DND-41 (cell line): ENCODE data around the gene DNAH11.
A peak's percentile ranks its signal among the peaks of the same experiment; 100 is the strongest.

Source experiments
- ATAC-seq: fragments of 200-7000 bp; cut with Tn5 transposase; 3 replicates; pipeline ENCODE4 v1.9.1; 2021; ENCODE audit warnings: low read depth; ENCODE audit not compliant: insufficient read depth
- DNase-seq: peaks from one replicate; pipeline ENCODE4 v3.0.0-alpha.2; 2020
- H2AFZ ChIP-seq: 2 replicates; pipeline ENCODE4 v1.6.0; 2012; ENCODE audit warnings: low read depth, low read length
- H3K27ac ChIP-seq: 2 replicates; pipeline ENCODE4 v1.5.1; 2012; ENCODE audit warnings: low read length, inconsistent platforms
- H3K27me3 ChIP-seq: fragments of 200-600 bp; sonication (generic); 2 replicates; pipeline ENCODE4 v1.6.0; 2012; ENCODE audit warnings: low read length, mild to moderate bottlenecking, inconsistent platforms; ENCODE audit not compliant: insufficient read depth, poor library complexity
- H3K36me3 ChIP-seq: 2 replicates; pipeline ENCODE4 v1.5.1; 2012; ENCODE audit warnings: low read length, inconsistent platforms; ENCODE audit not compliant: insufficient read depth
- H3K4me1 ChIP-seq: 2 replicates; pipeline ENCODE4 v1.5.1; 2012; ENCODE audit warnings: mild to moderate bottlenecking, low read length; ENCODE audit not compliant: insufficient read depth
- H3K4me2 ChIP-seq: 2 replicates; pipeline ENCODE4 v1.6.0; 2012; ENCODE audit warnings: mild to moderate bottlenecking, moderate library complexity, low read length, inconsistent platforms; ENCODE audit not compliant: insufficient read depth
- H3K4me3 ChIP-seq, 2 experiments: fragments of 200-600 bp in 1 of 2; shearing (Covaris generic) in 1 of 2; 2 replicates each; pipeline ENCODE4 v1.5.1; 2012 to 2016; ENCODE audit warnings: inconsistent platforms in 2 of 2, low read length in 2 of 2, mild to moderate bottlenecking in 2 of 2, low read depth in 1 of 2, moderate library complexity in 1 of 2
- H3K79me2 ChIP-seq: 2 replicates; pipeline ENCODE4 v1.6.0; 2012; ENCODE audit warnings: low read length, inconsistent platforms; ENCODE audit not compliant: insufficient read depth
- H3K9ac ChIP-seq: 2 replicates; pipeline ENCODE4 v1.6.0; 2012; ENCODE audit warnings: low read depth, mild to moderate bottlenecking, inconsistent platforms, low read length, moderate library complexity
- H3K9me3 ChIP-seq: 2 replicates; pipeline ENCODE4 v1.5.1; 2012; ENCODE audit warnings: low read length, moderate library complexity, mild to moderate bottlenecking, inconsistent platforms; ENCODE audit not compliant: insufficient read depth, severe bottlenecking
- H4K20me1 ChIP-seq: 2 replicates; pipeline ENCODE4 v1.6.0; 2012; ENCODE audit warnings: low read length; ENCODE audit not compliant: insufficient read depth
- EZH2 ChIP-seq: IDR thresholded peaks from 3 replicates; pipeline ENCODE4 v1.6.1; 2012; ENCODE audit warnings: borderline replicate concordance, low read depth, mild to moderate bottlenecking, moderate library complexity, low read length, inconsistent platforms; ENCODE audit not compliant: severe bottlenecking
- TF ChIP-seq, protein P1 (sequence below): IDR thresholded peaks from 2 replicates; pipeline ENCODE4 v1.5.1; 2012; ENCODE audit warnings: borderline replicate concordance, low read length, moderate library complexity, mild to moderate bottlenecking; ENCODE audit not compliant: poor library complexity, severe bottlenecking; ENCODE audit errors: extremely low read depth

Gene DNAH11

DNA sequence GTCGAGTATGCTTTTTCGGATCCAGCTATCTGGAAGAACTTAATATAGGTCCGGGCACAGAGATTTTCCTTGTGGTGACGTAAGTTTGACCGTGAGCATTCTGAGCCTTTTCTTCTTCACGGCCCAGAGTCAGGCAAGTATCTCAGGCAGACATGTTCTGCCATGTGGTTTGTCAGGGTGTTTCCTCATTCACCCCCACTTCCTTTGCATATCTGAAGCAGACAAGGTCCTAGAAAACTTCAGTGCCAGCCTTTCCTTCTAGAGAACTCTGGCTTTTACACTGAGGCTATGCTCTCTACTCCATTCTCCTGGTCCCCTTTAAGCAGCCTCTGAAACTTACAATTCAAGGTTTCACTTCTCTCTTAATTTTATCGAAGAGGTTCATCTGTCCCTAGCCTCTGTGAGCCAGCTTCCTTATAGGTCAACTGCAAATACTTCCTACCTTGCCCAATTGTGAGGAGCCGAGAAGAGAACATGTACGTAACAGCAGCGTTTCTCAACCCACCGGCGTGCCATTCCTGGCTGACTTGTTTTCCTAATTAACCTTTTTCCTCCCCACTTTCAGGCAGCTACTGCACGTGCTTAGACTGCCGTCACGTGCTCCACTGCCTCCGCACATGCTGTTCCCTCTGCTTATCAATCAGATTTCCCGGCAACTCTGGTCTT lies 355.6 kb downstream of the DNAH11 start:
- Histone ChIP-seq H3K79me2 (no peaks in the 10 kb centered on the region), H3K27ac (no peak overlapping the region), H3K9ac (no peak overlapping the region), H3K4me1 (peaks cover 3% of the 10 kb centered on the region; the same call in 1 of the 2 replicates), H3K9me3 (no peaks in the 10 kb centered on the region), H3K4me2 (no peak overlapping the region), H3K27me3 (peaks cover 5% of the 10 kb centered on the region), H3K36me3 (no peaks in the 10 kb centered on the region), H4K20me1 (no peaks in the 10 kb centered on the region), H3K4me3 (no peak overlapping the region), H2AFZ (peak overlapping the region; percentile 24; the same call in 1 of the 2 replicates)
- no peak for TF ChIP-seq EZH2
- TF ChIP-seq, protein P1, sequence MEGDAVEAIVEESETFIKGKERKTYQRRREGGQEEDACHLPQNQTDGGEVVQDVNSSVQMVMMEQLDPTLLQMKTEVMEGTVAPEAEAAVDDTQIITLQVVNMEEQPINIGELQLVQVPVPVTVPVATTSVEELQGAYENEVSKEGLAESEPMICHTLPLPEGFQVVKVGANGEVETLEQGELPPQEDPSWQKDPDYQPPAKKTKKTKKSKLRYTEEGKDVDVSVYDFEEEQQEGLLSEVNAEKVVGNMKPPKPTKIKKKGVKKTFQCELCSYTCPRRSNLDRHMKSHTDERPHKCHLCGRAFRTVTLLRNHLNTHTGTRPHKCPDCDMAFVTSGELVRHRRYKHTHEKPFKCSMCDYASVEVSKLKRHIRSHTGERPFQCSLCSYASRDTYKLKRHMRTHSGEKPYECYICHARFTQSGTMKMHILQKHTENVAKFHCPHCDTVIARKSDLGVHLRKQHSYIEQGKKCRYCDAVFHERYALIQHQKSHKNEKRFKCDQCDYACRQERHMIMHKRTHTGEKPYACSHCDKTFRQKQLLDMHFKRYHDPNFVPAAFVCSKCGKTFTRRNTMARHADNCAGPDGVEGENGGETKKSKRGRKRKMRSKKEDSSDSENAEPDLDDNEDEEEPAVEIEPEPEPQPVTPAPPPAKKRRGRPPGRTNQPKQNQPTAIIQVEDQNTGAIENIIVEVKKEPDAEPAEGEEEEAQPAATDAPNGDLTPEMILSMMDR = no peak
- no peak for DNase-seq
- peak; percentile 58; the same call in 2 of the 3 replicates for ATAC-seq

- no peak overlapping the region for H3K4me2 ChIP-seq
- no peak for DNase-seq
- H2AFZ ChIP-seq = no peak overlapping the region
- no peaks in the 10 kb centered on the region for H3K79me2 ChIP-seq
- no peaks in the 10 kb centered on the region for H3K36me3 ChIP-seq
- H4K20me1 ChIP-seq = no peaks in the 10 kb centered on the region
- H3K4me1 ChIP-seq = peaks cover 3% of the 10 kb centered on the region; the same call in 1 of the 2 replicates
- ATAC-seq = no peak
- H3K9ac ChIP-seq = no peak overlapping the region
- H3K4me3 ChIP-seq = no peak overlapping the region
- H3K27me3 ChIP-seq = peaks cover 5% of the 10 kb centered on the region
- H3K9me3 ChIP-seq = no peaks in the 10 kb centered on the region
- TF ChIP-seq, protein P1 = no peak
- TF ChIP-seq EZH2 = no peak
- no peak overlapping the region for H3K27ac ChIP-seq
Observed at GRCh38 chr7:21902240-21902639, 359.4 kb downstream of the DNAH11 start.

DNA sequence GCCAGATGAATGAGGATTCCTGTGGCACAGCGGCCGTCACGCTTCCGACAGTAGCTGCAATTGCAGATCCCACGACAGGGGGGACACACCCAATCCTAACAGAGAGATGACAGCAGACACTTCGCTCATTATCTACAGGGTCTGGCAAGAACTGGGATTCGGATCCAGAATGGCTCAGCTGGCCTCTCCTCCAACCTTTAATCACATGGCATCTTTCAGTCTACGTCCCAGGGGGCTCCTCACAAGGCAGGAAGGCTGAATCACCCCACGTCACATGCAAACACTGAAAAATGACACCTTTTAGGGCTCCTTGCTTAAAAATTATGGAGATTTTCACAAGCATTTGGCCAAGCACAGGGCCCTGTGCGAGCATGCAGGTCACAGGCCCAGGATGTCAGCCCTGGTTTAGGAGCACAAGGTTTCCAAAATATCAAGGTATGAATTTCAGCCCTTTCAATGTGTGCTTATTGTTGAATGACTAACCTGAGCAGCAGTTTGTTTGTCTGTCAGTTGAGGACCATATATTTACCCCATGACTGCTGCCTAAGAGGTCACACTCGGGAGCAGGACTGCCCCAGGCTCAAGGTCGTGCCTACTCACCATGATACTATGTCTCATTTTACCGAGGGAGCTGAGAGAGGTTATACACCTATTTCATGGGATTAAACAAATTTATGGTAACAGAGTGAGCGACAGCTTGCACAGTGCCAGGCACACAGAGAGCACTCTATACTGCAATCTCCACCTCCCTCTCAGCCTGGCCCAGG lies 360.4 kb downstream of the DNAH11 start:
- no peak for TF ChIP-seq EZH2
- TF ChIP-seq, protein P1 = no peak
- Histone ChIP-seq H4K20me1 (no peaks in the 10 kb centered on the region), H3K27ac (no peak overlapping the region), H3K4me1 (no peaks in the 10 kb centered on the region), H3K9me3 (no peaks in the 10 kb centered on the region), H3K9ac (no peak overlapping the region), H3K4me2 (no peak overlapping the region), H3K4me3 (no peak overlapping the region), H3K79me2 (no peaks in the 10 kb centered on the region), H3K27me3 (peaks cover 5% of the 10 kb centered on the region), H3K36me3 (no peaks in the 10 kb centered on the region), H2AFZ (no peak overlapping the region)
- ATAC-seq = no peak
- DNase-seq = no peak
